Peyer's patch (tissue), 4 donors: Measurements from ENCODE around the gene LCN10. TPM values are rescaled to one million over a fixed set of nuclear protein-coding genes. Genes with fewer than 3 reads are reported as not detected.

ENCODE experiments used
- DNase-seq, 3 donors: peaks; one replicate each; pipeline ENCODE4 v3.0.0-alpha.2; 2017 to 2019
- H3K27ac ChIP-seq, 4 donors: fragments of 200-600 bp; sonication (generic); one replicate each; pipeline ENCODE4 v1.5.1; 2016 to 2019
- H3K27me3 ChIP-seq, 2 donors: fragments of 200-600 bp; sonication (generic); one replicate each; pipeline ENCODE4 v1.5.1; 2019
- H3K36me3 ChIP-seq, 3 donors: fragments of 200-600 bp; sonication (generic); one replicate each; pipeline ENCODE4 v1.5.1; 2016 to 2019
- H3K4me1 ChIP-seq, 4 donors: fragments of 200-600 bp; sonication (generic); one replicate each; pipeline ENCODE4 v1.5.1; 2016 to 2019
- H3K4me3 ChIP-seq, 4 donors: fragments of 200-600 bp; sonication (generic); 1 replicate in 3 of 4; 2 replicates in 1 of 4; pipeline ENCODE4 v1.5.1; 2016 to 2019; ENCODE audit warnings: mild to moderate bottlenecking in 1 of 4
- H3K9me3 ChIP-seq, 4 donors: fragments of 200-600 bp; sonication (generic); one replicate each; pipeline ENCODE4 v1.5.1; 2016 to 2019; ENCODE audit warnings: mild to moderate bottlenecking in 1 of 4
- POLR2A ChIP-seq, 2 donors: fragments of 450-650 bp; IDR thresholded peaks; one replicate each; pipeline ENCODE4 v1.5.1; 2017; ENCODE audit warnings: antibody characterized with exemption in 2 of 2, mild to moderate bottlenecking in 2 of 2, moderate library complexity in 2 of 2
- total RNA-seq, 4 donors: library from RNA; depleted of rRNA; stranded (reverse); fragments of >200 nt; gene quantifications; one replicate each; pipeline ENCODE4 v1.1.0, GENCODE V29; 2016
- TF ChIP-seq, protein P1 (sequence below), 6 experiments: fragments of 450-650 bp in 4 of 6; fragments of 200-600 bp in 2 of 6; sonication (generic) in 1 of 6; IDR thresholded peaks; one replicate each; pipeline ENCODE4 v1.5.1; 2017 to 2019; ENCODE audit warnings: antibody characterized with exemption in 6 of 6, mild to moderate bottlenecking in 3 of 6, moderate library complexity in 1 of 6

LCN10 gene
- total RNA-seq, 4 donors from 2014 or later = 1.1 to 28.1 (median 4.4) TPM

DNA sequence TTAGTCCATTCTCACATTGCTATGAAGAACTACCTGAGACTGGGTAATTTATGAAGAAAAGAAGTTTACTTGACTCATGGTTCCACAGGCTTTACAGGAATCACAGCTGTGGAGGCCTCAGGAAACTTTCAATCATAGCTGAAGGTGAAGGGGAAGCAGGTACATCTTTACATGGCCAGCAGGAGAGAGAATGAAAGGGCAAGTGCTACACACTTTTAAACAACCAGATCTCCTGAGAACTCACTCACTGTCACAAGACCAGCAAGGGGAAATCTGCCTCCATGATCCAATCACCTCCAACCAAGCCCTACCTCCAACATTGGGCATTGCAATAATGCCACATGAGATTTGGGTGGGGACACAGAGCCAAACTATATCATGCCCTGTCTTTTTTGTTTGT is 9.1 kb upstream of the LCN10 start:
- Histone ChIP-seq H3K27ac (no peak overlapping the region), H3K4me1 (peaks cover 0 to 19% (median 3%) of the 10 kb centered on the region in 4 donors), H3K27me3 (no peaks in the 10 kb centered on the region), H3K4me3 (no peak overlapping the region), H3K36me3 (no peaks in the 10 kb centered on the region), H3K9me3 (peaks cover 0 to 17% (median 5%) of the 10 kb centered on the region in 4 donors)
- DNase-seq = no peak
- TF ChIP-seq, protein P1, sequence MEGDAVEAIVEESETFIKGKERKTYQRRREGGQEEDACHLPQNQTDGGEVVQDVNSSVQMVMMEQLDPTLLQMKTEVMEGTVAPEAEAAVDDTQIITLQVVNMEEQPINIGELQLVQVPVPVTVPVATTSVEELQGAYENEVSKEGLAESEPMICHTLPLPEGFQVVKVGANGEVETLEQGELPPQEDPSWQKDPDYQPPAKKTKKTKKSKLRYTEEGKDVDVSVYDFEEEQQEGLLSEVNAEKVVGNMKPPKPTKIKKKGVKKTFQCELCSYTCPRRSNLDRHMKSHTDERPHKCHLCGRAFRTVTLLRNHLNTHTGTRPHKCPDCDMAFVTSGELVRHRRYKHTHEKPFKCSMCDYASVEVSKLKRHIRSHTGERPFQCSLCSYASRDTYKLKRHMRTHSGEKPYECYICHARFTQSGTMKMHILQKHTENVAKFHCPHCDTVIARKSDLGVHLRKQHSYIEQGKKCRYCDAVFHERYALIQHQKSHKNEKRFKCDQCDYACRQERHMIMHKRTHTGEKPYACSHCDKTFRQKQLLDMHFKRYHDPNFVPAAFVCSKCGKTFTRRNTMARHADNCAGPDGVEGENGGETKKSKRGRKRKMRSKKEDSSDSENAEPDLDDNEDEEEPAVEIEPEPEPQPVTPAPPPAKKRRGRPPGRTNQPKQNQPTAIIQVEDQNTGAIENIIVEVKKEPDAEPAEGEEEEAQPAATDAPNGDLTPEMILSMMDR (IDR thresholded peaks at IDR 0.05) = no peak
- TF ChIP-seq POLR2A (IDR thresholded peaks at IDR 0.05) = no peak

DNA sequence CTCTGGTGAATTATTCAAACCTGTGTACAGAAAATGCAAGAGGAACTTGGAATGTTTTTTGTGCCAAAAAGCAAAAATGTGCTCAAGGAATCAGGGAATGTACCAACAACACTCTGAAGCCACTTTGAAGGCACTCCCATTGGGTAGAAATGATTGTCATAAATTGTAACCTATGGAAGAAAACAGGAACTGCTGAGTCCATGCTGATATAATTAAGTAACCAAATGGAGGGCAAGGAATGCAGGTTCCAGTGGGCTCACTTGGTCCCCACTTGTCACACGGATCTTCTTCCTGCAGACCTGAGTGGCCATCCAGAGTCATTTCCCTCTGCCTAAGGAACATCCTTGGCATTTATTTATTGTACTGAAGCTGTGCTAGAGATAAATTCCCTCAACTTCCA is 8.5 kb upstream of the LCN10 start:
- Histone ChIP-seq H3K9me3 (peaks cover 0 to 17% (median 5%) of the 10 kb centered on the region in 4 donors), H3K36me3 (no peaks in the 10 kb centered on the region), H3K4me1 (peaks cover 0 to 19% (median 3%) of the 10 kb centered on the region in 4 donors), H3K4me3 (no peak overlapping the region), H3K27ac (no peak overlapping the region), H3K27me3 (no peaks in the 10 kb centered on the region)
- DNase-seq = no peak
- TF ChIP-seq POLR2A (IDR thresholded peaks at IDR 0.05) = no peak
- TF ChIP-seq, protein P1 (IDR thresholded peaks at IDR 0.05) = no peak

DNA sequence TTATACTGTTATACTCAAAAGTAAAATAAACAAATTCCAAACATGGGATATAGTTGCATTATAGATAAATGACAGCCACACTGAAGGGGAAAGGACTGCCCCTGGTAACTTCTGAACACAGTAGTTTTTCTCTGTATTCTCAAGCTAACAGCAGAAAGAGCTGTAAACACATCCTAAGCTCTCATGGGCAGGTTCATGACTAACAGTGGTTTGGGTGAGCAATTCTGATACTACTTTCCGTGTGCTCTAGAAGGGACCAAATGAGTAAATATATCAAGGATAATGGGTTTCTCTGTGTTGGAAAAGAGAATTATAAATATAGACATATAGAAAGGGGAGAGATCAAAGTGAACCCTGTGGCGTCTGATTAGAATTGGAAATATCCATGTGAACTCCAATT is 7.8 kb upstream of the LCN10 start:
- no peaks in the 10 kb centered on the region for H3K36me3 ChIP-seq
- H3K27ac ChIP-seq = no peak overlapping the region
- H3K4me1 ChIP-seq = peaks cover 0 to 19% (median 3%) of the 10 kb centered on the region in 4 donors
- DNase-seq = no peak
- TF ChIP-seq, protein P1 (IDR thresholded peaks at IDR 0.05) = no peak
- H3K4me3 ChIP-seq = no peak overlapping the region
- peaks cover 0 to 15% (median 5%) of the 10 kb centered on the region in 4 donors for H3K9me3 ChIP-seq
- H3K27me3 ChIP-seq = no peaks in the 10 kb centered on the region

DNA sequence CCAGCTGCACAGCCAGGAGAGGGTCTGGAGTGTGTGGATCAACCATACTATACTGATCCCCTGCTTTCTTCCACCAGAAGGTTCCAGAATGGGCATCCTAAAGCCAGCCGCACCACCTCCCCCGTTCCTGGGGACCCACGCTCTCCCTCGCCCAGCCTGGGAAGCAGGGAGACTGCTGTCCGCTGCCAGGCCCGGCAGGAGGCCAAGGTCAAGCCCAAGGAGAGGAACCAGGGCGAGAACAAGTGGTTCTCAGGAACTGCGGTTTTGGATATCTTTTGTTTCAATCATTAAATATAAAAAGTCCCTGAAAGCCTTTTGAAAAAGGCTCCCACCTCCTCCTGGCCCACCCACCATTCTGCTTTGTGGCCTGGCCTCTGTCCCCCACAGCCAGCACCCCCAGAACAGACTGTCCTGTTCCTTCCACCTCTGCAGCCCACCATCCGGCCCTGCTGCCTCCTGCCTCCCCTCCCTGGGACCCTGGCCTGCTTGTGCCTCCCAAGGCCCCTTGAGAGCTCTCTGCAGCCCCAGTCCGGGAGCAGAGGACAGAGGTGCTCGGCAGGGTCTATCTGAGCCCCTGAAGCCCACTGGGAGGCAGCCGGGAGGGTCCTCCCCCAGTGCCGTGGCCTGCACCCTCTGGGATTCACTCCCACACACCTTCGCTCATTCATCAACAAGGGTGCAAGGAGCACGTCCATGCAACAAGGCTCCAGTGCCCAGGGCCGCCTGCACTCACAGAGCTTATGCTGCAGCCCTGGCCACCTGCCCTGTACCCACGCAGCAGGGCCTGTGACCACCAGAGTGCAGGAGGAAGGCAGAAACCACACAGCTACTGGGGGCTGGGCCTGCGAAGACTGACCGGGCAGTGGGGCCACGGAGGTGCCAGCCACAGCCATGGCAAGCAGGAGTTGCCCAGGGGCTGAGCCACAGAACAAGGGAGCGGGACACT is 6.2 kb upstream of the LCN10 start:
- peaks cover 0 to 13% (median 3%) of the 10 kb centered on the region in 4 donors for H3K4me1 ChIP-seq
- DNase-seq = peak in 1 of 3 donors; percentile 51
- peak overlapping the region; percentile 5 to 80 (median 18) for H3K27ac ChIP-seq

DNA sequence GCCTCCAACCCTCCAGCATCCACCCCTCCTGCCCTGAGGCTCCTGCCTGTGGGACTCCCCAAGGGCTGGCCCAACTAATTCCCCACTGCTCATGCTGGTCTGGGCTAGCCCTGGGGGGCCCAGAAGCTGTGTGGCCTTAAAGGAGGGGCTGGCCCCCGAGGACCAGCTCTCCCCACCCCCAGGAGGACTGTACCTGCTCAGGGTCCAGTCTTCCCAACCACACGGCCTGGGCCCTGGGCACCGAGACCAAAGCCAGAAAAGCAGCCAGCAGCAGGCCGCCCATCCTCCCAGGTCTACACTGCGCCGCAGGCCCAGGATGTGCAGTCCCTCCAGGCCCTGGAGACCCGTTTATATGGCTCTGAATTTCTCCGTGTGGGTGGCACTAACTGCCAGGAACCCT is 5.5 kb upstream of the LCN10 start, which contains the start of gene LCN6:
Gene LCN6 (minus strand): TSS at position 325 of the 400 bp plus-strand sequence. CDS start 42 bp downstream, at position 283.
- peaks cover 0 to 16% (median 3%) of the 10 kb centered on the region in 4 donors for H3K4me1 ChIP-seq
- no peak for DNase-seq
- no peak for TF ChIP-seq POLR2A (IDR thresholded peaks at IDR 0.05)
- TF ChIP-seq, protein P1 (IDR thresholded peaks at IDR 0.05) = no peak
- H3K27me3 ChIP-seq = no peaks in the 10 kb centered on the region
- no peak within 1 kb of the TSS for H3K4me3 ChIP-seq
- H3K36me3 ChIP-seq = no peaks in the 10 kb centered on the region
- peaks cover 0 to 14% (median 3%) of the 10 kb centered on the region in 4 donors for H3K9me3 ChIP-seq
- peak within 1 kb of the TSS; percentile 5 to 80 (median 18) for H3K27ac ChIP-seq

More for the DNA sequence above, 6.2 kb upstream of the LCN10 start:
- H3K27me3 ChIP-seq = no peaks in the 10 kb centered on the region
- H3K9me3 ChIP-seq = peaks cover 0 to 14% (median 5%) of the 10 kb centered on the region in 4 donors
- H3K36me3 ChIP-seq = no peaks in the 10 kb centered on the region
- H3K4me3 ChIP-seq = no peak overlapping the region
- TF ChIP-seq, protein P1 (IDR thresholded peaks at IDR 0.05) = no peak
- no peak for TF ChIP-seq POLR2A (IDR thresholded peaks at IDR 0.05)
